ENCODE measurements around the gene CDYL.

The CDYL gene, protein sequence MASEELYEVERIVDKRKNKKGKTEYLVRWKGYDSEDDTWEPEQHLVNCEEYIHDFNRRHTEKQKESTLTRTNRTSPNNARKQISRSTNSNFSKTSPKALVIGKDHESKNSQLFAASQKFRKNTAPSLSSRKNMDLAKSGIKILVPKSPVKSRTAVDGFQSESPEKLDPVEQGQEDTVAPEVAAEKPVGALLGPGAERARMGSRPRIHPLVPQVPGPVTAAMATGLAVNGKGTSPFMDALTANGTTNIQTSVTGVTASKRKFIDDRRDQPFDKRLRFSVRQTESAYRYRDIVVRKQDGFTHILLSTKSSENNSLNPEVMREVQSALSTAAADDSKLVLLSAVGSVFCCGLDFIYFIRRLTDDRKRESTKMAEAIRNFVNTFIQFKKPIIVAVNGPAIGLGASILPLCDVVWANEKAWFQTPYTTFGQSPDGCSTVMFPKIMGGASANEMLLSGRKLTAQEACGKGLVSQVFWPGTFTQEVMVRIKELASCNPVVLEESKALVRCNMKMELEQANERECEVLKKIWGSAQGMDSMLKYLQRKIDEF

DNA sequence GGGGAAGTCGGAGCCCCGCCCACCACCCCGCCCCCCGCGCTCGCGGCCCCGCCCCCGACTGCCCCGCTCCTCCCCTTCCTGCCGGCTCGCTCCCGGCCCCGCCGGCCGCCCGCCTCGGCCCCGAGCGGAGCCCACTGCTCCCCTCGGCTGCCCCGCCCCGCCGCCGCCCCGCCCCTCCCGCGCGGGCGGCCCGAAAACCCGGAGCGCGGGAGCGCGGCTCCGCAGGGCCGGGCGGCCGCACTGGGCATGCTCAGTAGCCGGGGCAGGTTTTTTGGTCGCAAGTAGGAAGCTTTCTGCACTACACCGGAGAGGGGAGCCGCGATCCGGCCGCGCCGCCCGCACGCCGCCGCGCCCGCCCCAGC is at the start of gene CDYL:
CDYL (plus strand) TSS at position 274 of the 362 bp plus-strand sequence. CDS start 380 bp downstream, outside the sequence.
- peak; percentile 88 for DNase-seq

DNA sequence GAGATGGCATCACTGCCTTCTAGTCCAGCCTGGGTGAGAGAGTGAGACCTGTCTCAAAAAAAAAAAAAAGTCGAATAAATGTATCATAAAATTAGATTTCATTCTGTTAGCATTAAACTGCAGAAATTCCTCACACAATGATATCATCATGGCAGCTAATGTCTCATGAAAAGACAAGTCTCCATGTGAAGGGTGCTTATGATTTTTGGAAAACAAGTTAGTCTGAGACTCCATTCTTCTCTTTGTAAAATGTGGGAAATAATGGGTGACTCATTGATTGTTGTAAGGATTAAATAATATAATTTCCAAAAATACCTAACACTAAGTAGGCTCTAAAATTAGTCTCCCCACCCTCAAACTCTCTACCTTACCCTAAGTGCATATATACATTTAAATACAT is 49.6 kb upstream of the CDYL start:
- no peak for DNase-seq

DNA sequence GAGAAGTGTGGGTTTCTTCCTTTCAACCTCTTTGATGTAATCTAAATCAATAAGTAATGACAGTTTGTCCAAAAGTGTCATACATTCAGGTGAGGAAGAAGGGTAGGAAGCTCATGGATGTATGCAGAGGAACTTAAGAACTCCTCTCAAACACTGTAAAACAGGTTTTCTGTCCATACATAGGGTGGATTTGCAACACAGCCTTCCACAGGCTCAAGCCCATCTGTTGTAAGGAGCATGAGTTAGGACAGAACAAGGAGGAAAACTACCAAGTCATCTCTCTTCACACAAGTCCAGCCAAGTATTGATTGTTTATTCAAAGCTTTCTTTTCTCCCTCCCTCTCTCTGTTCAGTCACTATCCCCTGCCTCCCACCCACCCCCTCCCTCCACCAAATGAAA is 49.0 kb upstream of the CDYL start:
- no peak for DNase-seq

DNA sequence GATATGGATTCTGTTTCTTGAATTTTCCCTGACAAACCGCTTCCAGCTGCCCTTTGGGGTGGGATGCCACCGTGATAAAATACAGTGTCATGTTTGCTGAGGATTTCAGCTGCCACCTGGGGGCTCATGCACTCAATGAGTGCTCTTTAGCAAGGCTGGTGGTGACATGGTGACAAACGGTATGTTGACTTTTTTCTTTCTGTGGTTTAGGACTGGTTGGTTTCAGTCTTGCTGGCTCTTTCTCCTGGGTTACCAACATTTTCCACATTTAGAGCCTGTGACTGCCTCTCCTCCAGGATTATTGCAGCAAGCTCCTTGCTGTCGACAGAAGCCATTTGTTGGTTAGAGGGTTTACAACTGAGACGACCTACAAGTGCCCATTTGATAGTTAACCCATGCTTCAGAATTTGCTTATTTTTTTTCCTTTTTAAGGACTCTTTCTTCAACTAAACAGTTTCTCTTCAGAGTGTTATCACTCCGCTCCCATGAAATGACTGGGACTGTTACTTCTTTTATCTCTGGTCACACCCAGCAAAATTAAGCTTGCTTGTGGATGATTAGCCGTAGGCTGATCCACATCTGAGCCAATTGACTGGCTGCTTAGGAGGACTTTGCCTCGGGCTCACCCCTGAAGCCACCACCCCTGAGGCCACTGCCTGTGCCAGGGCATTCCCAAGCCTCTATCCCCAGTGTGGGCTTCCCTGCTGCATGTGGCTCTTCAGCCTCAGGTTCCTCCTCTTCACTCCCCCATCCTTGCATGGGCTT is 48.4 kb upstream of the CDYL start:
- no peak for DNase-seq

DNA sequence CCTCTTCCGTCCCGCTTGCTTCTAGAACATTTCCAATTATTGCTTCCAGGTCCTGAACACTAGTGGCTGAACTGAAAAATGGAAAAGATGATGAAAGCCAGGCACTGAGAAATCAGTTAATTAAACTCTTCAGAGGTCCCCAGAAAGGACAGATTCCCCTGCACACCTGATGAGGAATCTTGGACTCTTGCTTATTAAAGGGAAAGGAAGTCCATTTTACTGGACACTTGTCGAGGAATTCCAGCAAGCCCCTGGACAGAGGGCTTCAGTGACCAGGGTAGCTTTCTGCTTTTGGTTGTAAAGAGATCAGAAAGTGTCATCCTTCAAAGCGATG is 47.8 kb upstream of the CDYL start:
- DNase-seq = no peak

DNA sequence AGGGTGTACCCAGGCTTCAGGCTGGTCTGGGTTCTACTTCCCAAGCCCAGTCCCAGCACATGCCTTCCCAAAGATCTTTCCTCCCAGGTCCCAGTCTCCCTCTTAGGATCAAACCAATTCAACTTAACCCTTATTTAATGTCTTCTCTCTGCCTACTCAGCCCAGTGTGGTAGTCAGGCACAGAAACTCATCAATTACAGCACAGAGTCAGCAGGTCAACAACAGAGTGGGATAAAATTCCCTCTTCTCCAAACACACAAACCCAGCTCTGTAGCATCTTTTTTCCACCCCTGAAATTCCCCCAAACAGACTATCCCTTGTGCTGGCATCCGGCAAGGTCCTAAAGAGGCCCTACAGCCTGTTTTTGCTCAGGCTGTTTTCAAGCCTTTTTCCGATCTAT is 47.3 kb upstream of the CDYL start:
- no peak for DNase-seq

DNA sequence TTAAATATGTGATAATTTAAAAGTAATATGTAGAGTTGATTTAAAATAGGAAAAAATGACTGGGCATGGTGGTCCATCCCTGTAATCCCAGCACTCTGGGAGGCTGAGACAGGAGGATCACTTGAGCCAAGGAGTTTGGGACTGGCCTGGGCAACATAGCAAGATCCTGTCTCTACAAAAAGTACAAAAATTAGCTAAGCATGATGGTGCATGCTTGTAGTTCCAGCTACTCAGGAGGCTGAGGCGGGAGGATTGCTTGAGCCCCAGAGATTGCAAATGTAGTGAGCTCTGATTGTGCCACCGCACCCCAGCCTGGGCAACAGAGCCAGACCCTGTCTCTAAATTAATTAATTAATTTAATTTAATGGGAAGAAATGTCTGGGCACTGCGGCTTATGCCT is 44.2 kb upstream of the CDYL start:
- DNase-seq = no peak

DNA sequence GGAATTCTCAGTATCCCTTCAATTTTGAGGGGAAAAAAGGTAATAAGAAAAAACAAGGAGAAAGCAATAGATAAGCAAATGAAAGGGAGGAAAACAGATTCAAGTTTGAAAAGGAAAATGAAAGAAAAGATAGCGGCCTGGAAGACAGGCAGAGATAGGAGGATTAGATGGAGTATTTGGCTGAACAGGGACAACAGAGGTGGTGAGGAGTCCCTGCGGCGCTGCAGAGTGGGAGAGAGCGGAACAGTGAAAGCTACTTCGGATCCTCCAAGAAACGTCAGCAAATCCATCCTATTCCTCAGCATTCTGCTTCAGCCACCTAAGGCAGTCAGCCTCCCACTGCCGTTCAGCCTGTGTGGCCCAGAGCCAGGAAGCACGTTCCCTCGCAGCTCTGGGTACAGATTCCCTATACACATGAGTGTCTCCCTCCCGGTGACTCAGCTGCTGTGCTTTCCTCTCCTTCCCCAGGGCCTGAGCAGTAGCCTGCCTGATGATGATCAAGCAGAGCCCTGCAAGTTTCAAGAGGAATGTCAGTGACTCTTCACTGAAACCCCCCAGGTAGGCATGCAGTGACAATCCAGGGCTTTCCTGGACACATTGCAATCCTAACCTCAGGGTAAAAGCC is 43.4 kb upstream of the CDYL start:
- DNase-seq = no peak

DNA sequence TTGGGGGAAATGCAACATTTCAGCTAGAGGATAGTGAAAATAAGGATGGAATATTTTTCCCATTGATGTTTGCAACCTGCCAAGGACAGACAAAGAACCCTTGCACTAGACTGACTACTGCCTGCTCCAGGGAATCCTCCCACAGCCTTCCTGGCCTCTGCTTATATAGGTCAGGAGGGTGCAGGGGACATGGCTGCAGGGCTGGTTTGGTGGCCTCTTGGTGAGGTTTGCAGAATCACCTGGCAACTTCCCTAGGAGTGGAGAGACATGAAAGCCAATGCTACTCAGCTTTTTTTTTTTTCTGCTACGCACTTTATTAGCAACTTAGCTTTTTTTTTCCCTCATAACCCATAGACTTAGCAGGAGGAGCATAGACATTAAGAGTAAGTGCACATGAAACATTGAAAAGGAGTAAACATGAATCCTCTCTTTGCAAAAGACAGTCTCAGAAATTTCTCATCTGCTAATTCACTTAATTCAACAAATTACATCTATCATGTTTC is 39.8 kb upstream of the CDYL start:
- DNase-seq = no peak

DNA sequence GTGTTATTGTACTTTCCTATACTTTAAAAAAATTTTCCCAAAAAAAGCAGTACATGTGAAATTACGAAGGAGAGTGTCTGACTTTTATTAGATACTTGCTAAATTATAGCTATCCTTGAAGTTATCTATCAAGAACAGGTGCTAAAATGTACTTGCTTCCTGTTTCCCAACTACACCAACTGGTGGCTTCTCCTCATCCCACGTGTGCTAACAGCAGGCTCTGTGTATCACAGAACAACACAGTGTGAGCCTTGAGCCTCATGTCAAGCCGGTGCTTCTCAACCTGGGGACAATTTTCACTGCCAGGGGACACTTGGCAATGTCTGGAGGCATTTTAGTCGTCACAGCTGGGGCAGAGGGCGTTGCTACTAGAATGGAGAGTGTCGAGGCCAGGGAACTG is 36.2 kb upstream of the CDYL start:
- no peak for DNase-seq

DNA sequence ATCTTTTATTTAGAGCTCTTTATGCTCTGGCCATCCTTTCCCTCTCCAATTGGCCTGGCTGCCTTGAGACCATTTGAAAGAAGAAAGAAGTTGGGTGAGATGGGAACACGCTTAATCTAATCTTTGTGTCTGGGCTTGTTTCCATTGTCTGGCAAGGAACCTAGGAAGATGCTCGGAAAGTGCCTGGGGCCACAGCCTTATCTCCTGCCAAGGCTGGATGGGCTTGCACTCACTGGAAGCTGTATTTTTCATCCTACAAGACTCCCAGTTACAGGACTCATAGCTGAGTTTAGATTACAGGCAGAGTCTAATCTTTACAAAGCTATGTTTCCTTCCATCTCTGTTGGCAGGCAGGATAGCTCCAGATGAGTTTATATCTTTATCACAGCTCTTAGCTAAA is 33.1 kb upstream of the CDYL start:
- DNase-seq = no peak

DNA sequence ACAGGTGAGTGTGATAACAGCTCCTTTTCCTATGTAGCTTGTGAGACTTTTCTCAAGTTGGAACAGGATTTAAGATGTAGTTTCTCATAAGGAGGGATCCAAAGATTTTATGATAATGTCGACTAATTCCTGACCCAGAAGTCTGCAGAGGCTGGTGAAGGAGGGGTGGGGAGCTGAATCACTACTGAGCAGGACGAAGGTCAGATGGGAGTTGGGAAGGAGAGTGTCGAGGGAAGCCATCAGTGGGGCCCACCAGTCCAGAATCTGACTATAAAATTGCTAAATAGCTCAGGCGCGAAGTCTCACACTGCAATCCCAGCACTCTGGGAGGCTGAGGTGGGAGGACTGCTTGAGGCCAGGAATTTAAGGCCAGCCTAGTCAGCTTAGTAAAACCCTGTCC is 32.3 kb upstream of the CDYL start:
- DNase-seq = no peak

DNA sequence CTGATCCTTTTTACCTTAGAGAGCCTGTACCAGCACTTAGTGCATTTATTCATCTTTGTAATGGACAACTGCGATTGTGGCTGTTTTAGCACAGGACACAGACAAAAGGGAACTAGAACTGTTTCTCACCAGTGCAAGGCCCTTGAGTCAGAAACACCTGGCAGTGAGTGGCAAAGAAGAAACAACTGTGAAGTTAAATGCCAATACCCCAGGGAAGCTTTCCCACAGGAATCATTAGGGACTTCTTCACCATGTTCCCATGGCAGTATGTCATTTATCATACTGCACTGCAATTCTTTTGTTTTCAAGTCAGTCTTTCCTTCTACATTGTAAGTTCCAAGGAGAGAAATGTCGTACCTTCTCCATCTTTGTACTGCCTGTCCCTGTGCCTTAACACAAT is 28.6 kb upstream of the CDYL start:
- DNase-seq = no peak

DNA sequence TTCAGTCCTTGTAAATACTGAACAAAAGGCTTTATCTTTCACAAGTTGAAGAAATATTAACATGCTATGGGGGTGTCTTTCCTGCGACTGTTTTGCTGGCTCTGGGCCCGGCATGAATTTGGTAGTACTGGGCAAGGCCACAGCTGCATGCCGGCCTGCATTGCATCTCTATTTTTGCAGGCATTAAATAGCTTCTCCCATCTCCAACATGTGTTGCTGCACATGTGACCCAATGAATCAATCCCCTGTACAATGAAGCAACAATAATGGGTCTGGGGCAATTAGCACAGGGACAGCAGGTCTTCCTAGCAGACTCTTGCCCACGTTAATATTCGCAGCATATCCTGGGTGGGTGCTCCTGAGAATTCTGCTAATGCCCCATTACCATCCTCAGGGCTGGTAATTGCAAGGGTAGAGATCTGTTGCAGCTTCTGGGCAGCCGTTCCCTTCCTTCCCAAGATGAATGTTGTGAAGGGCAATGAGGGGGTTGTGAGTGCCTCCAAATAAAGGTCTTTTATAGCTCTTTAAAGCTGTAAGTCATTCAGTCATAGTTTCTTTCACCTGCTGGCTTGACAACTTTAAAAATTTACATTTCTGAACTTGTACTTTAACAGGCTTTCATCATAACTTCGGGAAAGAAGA is 24.3 kb upstream of the CDYL start:
- DNase-seq = no peak

DNA sequence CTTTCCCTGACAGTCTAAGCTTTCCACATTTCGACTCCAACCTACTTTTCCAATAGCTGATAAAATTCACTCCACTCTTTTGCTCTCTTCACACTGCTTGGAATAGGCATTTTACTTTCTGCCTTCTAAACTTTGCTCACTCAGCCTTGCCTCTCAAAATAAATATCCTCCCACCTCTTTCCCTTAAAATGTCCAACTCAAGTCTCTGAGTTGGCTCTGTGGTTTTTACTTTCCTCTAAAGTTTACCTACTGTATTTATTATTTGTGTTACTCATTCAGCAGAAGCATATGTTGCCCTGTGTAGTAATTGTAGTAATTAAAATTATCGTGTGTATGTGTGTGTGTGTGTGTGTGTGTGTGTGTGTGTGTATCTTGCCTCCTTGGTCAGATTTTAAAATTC is 20.0 kb upstream of the CDYL start:
- DNase-seq = no peak

DNA sequence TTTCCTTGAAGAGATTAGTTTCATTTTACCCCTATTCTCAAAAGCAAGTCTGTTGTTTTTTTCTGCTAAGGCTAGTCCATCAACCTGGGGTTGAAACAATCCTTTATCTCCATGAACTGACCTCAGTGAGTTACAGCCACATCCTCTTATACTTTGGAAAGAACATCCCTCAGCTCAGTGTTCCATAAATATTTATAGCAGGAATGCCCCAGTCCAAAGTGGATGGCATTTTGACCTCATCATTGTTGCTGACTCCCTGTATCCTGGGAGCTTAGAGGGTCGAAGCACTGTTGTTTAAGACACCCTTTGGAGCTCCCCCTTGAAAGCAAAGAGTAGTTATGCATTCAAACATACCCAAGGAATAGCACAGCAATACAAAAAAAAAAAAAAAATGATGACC is 16.2 kb upstream of the CDYL start:
- DNase-seq = no peak

DNA sequence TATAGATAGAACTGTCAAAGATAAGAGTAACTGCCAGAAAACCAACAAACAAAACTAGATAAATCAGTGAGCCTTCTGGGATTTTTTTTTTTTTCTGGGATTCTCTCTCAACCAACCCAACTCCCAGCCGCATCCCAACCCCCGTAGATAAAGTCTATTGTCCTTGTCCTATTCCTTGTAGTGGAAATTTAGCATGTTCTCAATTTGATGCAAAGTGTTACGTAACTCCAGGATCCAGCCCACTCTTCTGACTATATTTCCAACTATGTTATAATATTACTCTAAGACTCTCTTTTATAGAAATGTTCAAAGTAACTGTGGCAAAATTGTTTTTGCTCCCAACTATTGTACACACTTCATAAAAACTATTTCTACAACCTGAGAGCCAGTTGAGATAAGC is 15.4 kb upstream of the CDYL start:
- DNase-seq = no peak

DNA sequence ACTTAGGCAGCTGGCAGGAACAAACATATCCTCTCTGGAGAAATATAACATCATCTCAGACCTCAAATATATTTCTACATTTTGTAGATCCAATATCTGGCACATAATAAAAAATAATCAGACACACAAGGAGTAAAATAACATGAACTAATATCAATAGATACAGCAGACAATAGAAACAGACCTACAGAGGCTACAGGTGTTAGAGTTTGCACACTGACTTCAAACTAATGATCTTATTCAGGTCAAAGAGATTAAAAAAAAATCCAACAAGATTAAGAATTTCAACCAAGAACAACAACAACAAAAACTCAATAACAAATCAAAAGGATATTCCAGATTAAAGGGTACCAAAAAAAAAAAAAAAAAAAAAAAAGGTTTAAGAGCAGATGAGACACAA is 13.9 kb upstream of the CDYL start:
- no peak for DNase-seq

DNA sequence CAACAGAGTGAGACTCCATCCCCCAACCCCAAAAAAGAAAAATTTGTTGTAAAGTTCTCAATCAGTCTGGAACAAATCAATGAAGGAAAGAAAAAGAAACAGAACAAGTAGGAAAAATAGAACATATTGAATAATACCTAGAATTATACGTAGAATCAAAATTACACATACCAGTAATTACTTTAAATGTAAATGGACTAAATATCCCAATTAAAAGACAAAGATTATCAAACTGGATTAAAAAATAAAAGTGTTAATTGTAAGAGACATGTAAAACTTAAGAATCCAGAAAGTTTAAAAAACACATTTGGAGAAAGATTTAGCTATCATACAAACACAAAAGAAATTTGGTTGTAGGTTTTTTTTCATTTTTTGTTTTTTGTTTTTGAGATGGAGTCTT is 12.3 kb upstream of the CDYL start:
- no peak for DNase-seq

DNA sequence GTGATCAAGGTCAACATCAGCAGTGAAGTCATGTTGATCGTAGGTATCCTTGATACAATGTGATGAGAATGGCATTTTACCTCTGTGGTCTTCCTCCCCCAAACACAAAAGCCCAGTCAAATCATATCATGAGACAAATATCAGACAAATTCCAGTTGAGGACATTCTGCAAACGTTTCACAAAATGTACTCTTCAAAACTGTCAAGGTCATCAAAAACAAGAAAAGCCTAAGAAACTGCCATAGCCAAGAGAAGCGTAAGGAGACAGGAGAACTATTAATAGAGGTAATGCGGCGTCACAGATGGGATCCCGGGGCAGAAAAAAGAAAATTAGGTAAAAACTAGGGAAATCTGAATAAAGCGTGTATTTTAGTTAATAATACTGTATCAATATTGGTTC is 7.4 kb upstream of the CDYL start:
- no peak for DNase-seq

DNA sequence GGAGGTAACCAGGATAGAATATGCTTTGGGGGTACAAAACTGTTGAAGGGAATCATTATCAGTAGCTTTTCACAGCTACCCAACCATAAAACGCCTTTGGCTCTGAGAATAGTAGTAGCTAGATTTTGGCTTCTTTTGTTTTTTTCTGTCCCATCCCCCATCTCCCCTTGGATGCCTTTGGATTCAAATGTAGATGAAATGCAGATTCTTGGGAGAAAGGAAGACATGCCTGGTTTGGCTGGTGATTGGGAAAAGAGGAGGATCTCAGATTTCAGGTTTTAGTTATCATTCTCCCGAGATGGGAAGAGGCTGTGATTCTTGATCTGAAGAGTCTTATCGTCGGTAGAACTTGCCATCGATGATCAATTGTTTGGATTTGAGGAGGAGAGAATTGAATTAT is 3.5 kb upstream of the CDYL start:
- DNase-seq = no peak

DNA sequence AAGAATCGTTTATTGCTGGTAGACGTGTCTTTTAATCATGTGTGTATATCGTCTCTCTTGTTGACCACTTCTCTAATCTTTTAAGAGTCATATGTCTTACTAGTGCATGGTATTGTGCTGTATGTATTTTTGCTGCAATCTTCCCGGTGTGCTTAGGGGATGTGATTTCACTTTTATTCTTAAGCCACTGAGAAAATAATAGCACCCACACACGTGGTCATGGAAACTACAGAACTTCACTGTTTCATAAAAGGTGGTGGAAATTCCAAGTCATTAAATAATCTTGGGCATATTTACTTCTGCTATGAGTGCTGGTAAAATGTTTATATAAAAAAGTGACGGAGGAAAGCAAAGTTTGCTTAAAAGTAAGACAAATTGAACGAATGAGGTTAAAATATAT is 3.0 kb upstream of the CDYL start:
- DNase-seq = peak; percentile 12

DNA sequence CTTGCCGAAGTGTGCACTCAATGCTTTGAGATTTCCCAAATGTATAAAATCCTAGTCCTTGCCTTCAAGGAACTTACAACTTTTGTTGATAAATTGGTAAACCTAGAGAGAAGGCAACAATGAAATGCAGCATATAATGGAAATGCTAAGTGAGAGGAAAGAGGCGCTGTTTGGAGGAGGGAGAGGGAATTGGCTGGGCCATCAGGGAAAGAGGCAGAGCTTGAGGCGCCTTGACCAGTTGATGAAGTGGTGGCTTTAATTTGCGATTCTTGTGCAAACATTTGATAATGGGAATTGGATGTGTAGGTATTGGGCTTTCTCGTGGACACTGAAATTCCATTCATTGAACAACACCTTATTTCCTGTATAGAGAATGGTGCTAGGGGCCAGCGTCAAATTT is 1.9 kb upstream of the CDYL start:
- DNase-seq = no peak
